ENCODE measurements around the gene NRXN3.

DNA sequence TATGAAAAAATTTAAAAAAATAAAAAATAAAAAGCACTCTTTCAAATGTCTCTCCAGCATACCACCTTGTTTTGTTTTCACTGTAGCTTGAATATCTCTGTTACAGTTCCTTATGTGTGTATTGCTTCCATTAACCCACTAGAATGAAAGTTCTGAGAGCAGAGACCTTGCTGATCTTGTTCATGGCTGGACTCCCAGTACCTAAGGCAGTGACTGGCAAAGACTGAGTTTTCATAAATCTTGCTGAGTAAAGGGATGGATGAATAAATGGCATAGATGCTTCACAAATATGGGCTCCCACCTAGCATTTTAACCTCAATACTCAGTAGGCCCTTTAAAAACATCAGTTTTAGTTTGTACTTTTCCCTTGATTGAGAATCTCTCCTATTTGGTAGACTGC, 1125.2 kb downstream of the NRXN3 start:
- no peak for TF ChIP-seq CTCF (conservative IDR thresholded peaks at IDR 0.05; ENCODE audit: low read length)
- no peak for TF ChIP-seq EZH2phosphoT487 (IDR thresholded peaks at IDR 0.05; ENCODE audit: borderline replicate concordance, low read depth, low read length)
